SJCRH30 (cell line): ENCODE data around the gene SPDYE4. TPM values are rescaled to one million over a fixed set of nuclear protein-coding genes. Genes with fewer than 3 reads are reported as not detected.
A peak's percentile ranks its signal among the peaks of the same experiment; 100 is the strongest.

Experiments used
- DNase-seq, 2 experiments: peaks; one replicate each; pipeline ENCODE4 v3.0.0-alpha.2; 2015 to 2020
- H3K27ac ChIP-seq: fragments of 250-450 bp; sonication (Bioruptor Pico); 2 replicates; pipeline ENCODE4 v1.5.1; 2020; ENCODE audit warnings: mild to moderate bottlenecking, moderate library complexity
- H3K27me3 ChIP-seq: fragments of 250-450 bp; sonication (Bioruptor Pico); 2 replicates; pipeline ENCODE4 v1.5.1; 2020; ENCODE audit warnings: mild to moderate bottlenecking, moderate library complexity
- H3K36me3 ChIP-seq: fragments of 250-450 bp; sonication (Bioruptor Pico); 2 replicates; pipeline ENCODE4 v1.5.1; 2020; ENCODE audit warnings: mild to moderate bottlenecking, moderate library complexity
- H3K4me1 ChIP-seq: fragments of 250-450 bp; sonication (Bioruptor Pico); 2 replicates; pipeline ENCODE4 v1.5.1; 2020; ENCODE audit warnings: mild to moderate bottlenecking, moderate library complexity
- H3K4me3 ChIP-seq: fragments of 250-450 bp; sonication (Bioruptor Pico); 2 replicates; pipeline ENCODE4 v1.5.1; 2020; ENCODE audit warnings: mild to moderate bottlenecking, moderate library complexity
- H3K9me3 ChIP-seq: fragments of 250-450 bp; sonication (Bioruptor Pico); replicated peaks from 2 replicates; pipeline ENCODE4 v1.5.1; 2020; ENCODE audit warnings: mild to moderate bottlenecking, moderate library complexity
- total RNA-seq: library from RNA; depleted of rRNA; stranded (reverse); fragments of >200 nt; shearing (Covaris generic); gene quantifications from 2 replicates; pipeline ENCODE4 v1.2.3, GENCODE V29; 2014

Gene SPDYE4
- total RNA-seq, 1 experiment from 2014 or later = not detected

DNA sequence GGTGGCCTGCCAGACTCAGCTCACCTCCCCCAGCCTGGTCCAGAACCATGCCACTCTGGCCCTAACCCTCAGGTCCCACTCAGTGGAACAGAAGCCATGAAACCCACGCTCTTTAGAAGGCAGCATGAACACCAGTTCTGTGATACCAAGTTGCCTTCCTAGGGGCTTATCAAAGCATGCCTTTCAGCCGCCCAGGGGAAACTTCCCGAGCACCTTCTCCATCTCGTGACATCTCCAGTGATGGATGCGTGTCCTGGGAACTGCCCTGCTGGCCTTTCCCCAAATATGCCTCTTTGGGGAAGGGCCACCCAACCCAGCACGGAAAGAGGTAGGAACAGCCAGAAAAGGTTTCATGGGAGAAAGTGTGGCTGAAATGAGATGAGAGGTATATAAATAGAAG is 22.0 kb downstream of the SPDYE4 start:
- Histone ChIP-seq H3K27me3 (no peaks in the 10 kb centered on the region), H3K27ac (no peak overlapping the region), H3K4me3 (no peak overlapping the region), H3K36me3 (no peaks in the 10 kb centered on the region), H3K9me3 (no peaks in the 10 kb centered on the region), H3K4me1 (no peaks in the 10 kb centered on the region)
- no peak for DNase-seq

DNA sequence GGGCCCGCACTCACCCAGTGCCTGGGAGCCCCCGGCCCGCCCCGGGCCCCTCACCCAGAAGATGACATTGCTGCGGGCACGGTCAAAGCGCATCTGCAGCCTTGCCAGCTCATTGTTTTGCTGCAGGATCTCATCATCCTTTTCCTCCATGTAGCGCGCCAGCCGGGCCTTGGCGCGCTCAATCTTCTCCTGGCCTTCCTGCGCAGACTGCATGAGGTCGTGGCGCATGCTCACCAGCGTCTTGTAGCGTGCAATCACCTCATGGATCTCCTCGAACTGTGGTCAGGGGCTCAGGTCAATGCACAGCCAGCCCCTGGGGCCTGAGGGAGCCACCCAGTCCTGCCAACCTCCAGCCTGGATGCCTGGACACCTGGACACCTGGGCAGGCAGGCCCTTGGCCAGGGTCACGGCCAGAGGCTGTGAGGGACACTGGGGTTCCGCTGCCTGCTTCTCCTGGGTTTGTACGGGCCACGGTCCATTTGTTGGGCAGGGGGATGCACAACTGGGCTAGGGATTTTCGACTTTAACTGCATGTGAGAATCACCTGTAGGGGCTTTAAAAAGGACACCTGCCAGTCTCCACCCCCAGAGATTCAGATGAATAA is 22.9 kb downstream of the SPDYE4 start:
- H3K9me3 ChIP-seq = no peaks in the 10 kb centered on the region
- no peak overlapping the region for H3K27ac ChIP-seq
- H3K36me3 ChIP-seq = no peaks in the 10 kb centered on the region
- H3K4me3 ChIP-seq = no peak overlapping the region
- no peaks in the 10 kb centered on the region for H3K4me1 ChIP-seq
- DNase-seq = no peak
- no peaks in the 10 kb centered on the region for H3K27me3 ChIP-seq

DNA sequence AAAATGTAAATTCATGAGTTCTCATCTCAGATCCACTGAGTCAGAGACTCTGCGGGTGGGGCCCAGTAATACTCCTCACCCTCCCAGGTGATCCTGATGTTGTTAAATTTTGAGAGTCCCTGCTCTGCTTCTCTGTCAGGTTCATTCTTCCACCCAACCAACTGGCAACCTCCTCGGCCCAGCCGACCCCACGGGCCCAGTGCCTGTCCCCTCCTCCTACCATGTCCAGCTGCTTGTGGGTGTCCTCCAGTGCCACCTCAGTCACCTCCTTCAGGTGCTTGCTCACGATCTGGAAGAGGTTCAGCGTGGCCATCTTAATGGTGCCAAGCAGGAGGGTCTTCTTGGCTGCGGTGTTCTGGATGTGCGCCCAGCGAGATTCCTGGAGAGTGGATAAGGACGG is 23.5 kb downstream of the SPDYE4 start:
- Histone ChIP-seq H3K27ac (no peak overlapping the region), H3K9me3 (no peaks in the 10 kb centered on the region), H3K4me3 (no peak overlapping the region), H3K4me1 (no peaks in the 10 kb centered on the region), H3K27me3 (no peaks in the 10 kb centered on the region), H3K36me3 (no peaks in the 10 kb centered on the region)
- DNase-seq = no peak

DNA sequence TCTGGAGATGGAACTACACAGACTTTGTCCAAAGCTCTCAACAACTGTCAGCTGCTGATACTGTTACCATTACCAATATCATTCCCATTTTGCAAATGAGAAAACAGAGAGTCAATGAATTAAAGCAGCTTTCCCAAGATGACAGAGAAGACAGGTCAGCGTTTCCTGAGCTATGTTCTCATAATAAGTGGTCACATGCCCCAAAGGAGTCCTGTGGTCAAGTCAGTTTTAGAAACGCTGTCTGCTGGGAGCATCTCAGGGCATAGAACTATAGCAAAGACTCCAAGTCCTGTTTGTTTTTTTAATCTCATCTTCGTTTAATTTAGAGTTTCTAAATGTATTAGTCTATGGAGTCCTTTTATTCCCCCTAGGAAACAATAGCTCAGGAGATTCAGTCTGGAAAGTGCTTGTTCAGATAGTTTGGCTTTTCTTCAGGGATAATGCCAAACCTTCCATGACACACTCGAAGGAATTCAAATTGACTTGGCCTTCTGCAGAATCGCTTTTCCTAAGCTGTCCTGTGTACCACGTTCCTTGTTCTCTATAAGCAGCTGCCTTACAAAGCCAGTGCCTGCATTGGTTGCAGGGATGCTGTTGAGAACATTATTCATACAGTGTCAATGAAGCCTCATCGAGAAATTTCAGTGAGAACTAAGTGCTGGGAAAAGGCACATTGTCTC is 25.8 kb downstream of the SPDYE4 start:
- Histone ChIP-seq H3K27me3 (no peaks in the 10 kb centered on the region), H3K4me3 (no peak overlapping the region), H3K9me3 (no peaks in the 10 kb centered on the region), H3K27ac (no peak overlapping the region), H3K36me3 (no peaks in the 10 kb centered on the region), H3K4me1 (no peaks in the 10 kb centered on the region)
- DNase-seq = no peak

DNA sequence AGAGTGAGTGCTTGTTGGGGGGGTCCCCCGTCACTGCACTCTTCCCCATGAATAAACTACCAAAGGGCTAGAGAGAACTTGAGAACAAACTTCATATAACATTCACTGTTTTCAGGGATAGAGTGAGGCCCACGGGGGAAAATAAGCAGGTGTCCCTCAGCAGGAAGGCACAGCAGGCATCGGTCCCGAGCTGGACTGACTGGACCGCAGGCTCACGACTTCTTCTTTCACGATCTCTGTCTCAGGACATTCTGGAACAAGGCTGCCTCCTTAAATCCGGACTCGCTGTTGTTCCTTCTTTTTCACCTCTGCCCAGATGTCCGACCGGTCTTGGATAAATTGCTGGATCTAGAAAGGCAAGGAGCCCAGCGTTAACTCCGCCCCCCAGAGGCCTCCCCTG is 28.5 kb downstream of the SPDYE4 start:
- Histone ChIP-seq H3K4me1 (no peaks in the 10 kb centered on the region), H3K4me3 (no peak overlapping the region), H3K27ac (no peak overlapping the region), H3K36me3 (no peaks in the 10 kb centered on the region), H3K9me3 (no peaks in the 10 kb centered on the region), H3K27me3 (no peaks in the 10 kb centered on the region)
- no peak for DNase-seq

DNA sequence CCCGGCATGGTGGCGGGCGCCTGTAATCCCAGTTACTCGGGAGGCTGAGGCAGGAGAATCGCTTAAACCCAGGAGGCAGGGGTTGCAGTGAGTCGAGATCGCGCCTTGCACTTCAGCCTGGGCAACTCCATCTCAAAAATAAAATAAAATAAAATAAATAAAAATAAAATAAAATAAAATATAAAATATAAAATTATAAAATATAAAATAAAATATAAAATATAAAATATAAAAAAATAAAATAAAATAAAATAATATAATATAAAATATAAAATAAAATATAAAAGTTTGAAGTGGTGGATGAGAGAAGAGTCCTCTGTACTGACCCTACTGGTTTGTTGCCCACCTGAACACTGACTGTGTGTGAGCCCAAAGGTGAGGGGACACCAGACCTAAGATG is 28.9 kb downstream of the SPDYE4 start:
- no peak overlapping the region for H3K4me3 ChIP-seq
- no peaks in the 10 kb centered on the region for H3K9me3 ChIP-seq
- H3K27ac ChIP-seq = no peak overlapping the region
- H3K27me3 ChIP-seq = no peaks in the 10 kb centered on the region
- no peaks in the 10 kb centered on the region for H3K4me1 ChIP-seq
- no peaks in the 10 kb centered on the region for H3K36me3 ChIP-seq
- DNase-seq = no peak

DNA sequence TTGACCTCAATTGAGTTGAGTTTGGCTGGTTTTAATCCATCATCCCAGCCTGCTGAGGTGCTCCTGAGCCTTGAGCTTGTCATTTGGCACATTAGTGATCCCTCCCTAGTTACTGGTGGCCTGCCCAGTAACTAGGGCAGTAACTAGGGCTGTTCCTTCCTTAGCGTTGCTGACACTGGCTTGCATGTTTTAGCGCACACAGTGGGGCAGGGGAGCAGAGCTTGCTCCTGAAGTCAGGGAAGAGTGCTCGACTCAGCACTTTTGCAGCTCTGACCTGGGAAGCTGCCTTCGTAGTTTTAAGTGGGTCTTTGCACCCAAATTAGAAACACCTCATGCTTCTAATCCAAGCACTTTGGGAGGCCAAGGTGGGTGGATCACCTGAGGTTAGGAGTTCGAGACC is 29.4 kb downstream of the SPDYE4 start:
- DNase-seq = no peak
- H3K4me1 ChIP-seq = no peaks in the 10 kb centered on the region
- no peaks in the 10 kb centered on the region for H3K9me3 ChIP-seq
- H3K4me3 ChIP-seq = no peak overlapping the region
- H3K27ac ChIP-seq = no peak overlapping the region
- H3K36me3 ChIP-seq = no peaks in the 10 kb centered on the region
- H3K27me3 ChIP-seq = no peaks in the 10 kb centered on the region

DNA sequence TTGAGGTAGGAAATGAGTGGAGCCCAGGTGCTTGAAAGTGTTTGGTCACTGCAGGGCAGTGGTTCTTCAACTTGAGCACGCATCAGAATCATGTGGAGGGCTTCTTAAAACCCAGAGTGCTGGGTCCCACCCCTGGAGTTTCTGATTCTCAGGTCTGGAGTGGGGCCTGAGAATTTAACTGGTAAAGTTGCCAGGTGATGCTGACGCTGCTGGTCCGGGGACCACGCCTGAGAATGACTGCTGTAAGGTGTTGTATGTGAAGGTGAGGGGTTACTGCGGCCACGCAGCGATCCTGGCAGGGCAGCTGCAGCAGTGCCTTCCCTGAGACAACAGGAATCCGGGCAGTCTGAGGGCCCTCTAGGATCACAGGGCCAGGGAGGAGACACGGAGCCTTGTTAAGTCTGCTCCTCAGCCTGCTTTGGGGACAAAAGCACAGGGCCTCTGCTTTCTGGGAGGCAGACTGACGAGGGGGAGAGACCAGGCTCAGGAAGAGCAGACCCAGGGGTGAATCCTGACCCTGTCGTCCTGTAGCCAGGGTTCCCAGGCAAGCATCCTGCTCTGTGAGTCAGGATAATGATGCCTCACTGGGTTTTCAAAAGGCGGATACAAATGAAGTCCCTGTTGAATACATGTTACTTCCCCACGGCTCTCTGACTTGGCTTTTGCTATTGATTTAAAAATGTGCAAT is 30.0 kb downstream of the SPDYE4 start:
- no peak overlapping the region for H3K27ac ChIP-seq

DNA sequence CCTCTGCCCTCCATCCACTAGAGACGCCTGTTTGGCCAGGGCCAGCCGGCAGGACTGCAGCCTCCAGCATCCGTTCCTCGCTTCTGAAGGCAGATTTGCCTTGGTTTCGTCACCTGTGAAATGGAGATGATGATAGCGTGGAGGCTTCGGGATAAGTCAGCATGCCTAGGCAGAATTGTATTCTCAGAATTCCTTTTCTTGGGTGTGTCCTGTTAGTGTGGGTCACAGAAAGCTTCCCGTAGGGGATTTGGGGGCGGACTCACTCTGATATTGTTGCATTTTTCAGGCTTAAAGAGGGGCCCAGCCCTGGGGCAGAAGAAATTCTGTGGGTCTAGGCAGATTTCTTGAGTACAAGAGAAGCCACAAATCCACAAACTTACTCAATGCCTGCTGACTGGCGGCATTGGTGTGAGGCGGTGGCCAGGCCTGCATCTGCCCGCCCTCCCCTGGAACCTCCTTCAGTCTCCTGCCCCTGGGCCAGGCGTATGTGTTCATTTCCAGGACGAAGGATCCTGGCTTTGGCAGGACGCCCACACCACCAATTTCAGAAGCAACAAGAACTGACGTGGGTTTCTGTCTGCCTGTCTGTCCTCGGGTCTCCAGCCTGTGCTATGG is 31.3 kb downstream of the SPDYE4 start:
- Histone ChIP-seq H3K4me3 (no peak overlapping the region), H3K27me3 (no peaks in the 10 kb centered on the region), H3K27ac (no peak overlapping the region), H3K9me3 (no peaks in the 10 kb centered on the region), H3K36me3 (no peaks in the 10 kb centered on the region), H3K4me1 (no peaks in the 10 kb centered on the region)
- peak; percentile 6 to 14 for DNase-seq

More for the DNA sequence above, 30.0 kb downstream of the SPDYE4 start:
- no peak for DNase-seq
- Histone ChIP-seq H3K27me3 (no peaks in the 10 kb centered on the region), H3K4me3 (no peak overlapping the region), H3K36me3 (no peaks in the 10 kb centered on the region), H3K4me1 (no peaks in the 10 kb centered on the region), H3K9me3 (no peaks in the 10 kb centered on the region)

DNA sequence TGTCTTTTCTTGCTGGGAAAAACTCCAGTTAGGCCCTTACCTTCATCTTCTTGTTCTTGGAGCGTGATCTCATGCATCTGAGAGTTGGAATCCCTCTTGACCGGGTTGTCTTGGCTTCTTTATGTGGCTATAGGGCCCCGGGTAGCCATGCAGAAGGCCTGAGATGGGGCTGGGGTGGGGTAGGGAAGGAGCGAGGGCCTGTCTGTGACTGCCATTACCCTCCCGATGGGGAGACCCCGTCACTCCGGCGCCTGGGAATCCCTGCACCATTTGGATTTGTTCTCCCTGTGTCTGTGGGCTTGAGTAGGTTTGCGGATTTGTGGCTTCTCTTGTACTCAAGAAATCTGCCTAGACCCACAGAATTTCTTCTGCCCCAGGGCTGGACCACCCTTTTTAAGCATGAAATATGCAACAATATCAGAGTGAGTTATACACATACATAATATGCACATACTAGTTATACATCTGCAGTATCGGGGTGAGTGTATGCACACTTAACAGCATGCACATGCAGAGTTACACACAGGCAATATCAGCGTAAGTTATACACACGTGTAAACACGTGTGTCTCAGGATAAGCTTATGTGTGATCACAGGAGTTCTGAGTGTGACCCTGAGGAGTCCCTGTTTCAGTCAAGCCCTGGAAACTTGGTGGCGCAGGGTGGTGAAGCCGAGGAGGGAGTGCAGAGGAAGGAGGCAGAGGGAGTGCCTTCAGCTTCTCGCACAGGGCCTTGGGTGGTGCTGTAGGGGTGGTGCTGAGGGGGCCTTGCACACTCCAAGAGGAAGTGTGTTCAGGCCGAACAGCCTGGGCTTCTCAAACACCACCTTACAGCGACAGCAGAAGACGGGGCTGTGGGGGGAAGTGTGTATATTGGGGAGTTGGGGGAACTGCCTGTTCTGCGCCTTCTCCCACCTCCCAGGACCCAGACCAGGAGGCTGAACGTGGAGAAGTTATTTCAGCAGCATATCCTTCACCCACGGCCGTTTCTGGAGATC is 32.2 kb downstream of the SPDYE4 start:
- Histone ChIP-seq H3K27me3 (no peaks in the 10 kb centered on the region), H3K4me1 (no peaks in the 10 kb centered on the region), H3K4me3 (no peak overlapping the region), H3K36me3 (no peaks in the 10 kb centered on the region), H3K27ac (no peak overlapping the region), H3K9me3 (no peaks in the 10 kb centered on the region)
- DNase-seq = no peak

DNA sequence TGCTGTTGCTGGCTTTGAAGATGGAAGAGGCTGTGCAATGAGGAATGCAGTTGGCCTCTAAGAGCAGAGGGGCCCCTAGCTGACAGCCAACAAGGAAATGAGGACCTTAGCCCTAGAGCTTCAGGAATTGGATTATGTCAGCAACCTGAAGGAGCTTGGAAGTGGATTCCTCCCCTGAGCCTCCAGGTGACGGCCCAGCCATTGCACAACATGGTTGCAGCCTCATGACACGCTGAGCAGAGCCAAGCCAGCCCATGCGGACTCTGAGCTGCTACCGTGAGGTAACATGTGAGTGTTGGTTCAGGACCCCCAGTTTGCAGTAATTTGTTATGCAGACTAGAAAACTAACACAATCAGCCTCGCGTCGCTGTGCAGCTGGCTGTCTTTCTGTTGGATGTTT is 33.9 kb downstream of the SPDYE4 start:
- Histone ChIP-seq H3K4me1 (no peaks in the 10 kb centered on the region), H3K27me3 (no peaks in the 10 kb centered on the region), H3K9me3 (no peaks in the 10 kb centered on the region), H3K36me3 (no peaks in the 10 kb centered on the region), H3K27ac (no peak overlapping the region), H3K4me3 (no peak overlapping the region)
- DNase-seq = no peak

DNA sequence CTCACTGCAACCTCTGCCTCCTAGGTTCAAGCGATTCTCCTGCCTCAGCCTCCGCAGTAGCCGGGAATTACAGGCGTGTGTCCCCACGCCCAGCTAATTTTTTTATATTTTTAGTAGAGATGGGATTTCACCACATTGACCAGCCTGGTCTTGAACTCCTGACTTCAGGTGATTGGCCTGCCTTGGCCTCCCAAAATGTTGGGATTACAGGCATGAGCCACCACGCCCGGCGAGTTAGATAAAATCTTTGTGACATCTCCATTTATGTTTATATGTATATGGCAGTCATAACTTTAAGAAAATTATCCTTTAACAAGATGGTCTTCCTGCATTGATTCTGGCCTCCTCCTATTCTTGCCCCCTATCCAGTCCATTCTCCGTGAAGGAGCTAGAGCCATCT is 37.8 kb downstream of the SPDYE4 start:
- Histone ChIP-seq H3K27me3 (no peaks in the 10 kb centered on the region), H3K4me1 (no peaks in the 10 kb centered on the region), H3K27ac (no peak overlapping the region), H3K4me3 (no peak overlapping the region), H3K36me3 (no peaks in the 10 kb centered on the region), H3K9me3 (no peaks in the 10 kb centered on the region)
- DNase-seq = no peak

DNA sequence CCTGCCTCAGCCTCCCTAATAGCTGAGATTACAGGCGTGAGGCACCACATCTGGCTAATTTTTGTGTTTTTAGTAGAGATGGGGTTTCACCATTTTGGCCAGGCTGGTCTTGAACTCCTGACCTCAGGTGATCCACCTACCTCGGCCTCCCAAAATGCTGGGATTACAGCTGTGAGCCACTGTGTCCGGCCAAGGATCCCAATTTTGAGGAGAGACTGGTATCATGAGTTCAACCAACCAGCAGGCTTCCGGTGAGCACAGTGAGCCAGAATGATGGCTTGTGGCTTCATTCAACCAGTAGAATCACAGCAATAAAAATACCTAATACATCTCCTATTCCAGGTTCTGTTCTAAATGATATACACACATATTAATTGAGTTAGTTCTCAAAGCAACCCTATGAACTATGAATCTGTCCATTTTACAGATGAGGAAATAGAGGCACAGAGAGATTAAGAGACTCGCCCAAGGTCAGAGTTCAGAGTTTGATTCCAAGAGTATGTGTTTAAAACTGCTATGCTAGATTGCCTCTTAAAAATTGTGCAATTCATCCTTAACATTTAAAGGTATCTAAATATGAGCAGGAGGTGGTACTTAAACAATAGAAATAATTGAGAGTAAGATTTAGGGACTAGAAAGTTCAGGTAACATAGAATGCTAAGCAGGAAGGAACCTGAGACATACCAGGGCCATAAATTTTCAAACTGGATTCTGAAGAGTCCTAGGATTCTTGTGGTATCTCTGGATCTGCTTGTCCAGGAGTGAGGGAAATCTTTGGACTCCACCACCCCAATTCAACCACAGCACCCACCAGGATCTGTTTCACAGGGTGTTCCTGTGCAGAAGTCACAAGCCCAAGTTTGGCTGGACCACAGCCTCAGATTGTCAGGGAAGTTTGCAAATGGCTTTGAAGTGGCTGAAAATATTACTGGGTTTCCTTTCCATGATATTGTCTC is 38.8 kb downstream of the SPDYE4 start:
- no peaks in the 10 kb centered on the region for H3K4me1 ChIP-seq
- H3K9me3 ChIP-seq = no peaks in the 10 kb centered on the region
- no peak overlapping the region for H3K27ac ChIP-seq
- H3K4me3 ChIP-seq = no peak overlapping the region
- no peaks in the 10 kb centered on the region for H3K27me3 ChIP-seq
- DNase-seq = no peak
- no peaks in the 10 kb centered on the region for H3K36me3 ChIP-seq
